ENCODE measurements around the gene NEXN.

The NEXN gene

DNA sequence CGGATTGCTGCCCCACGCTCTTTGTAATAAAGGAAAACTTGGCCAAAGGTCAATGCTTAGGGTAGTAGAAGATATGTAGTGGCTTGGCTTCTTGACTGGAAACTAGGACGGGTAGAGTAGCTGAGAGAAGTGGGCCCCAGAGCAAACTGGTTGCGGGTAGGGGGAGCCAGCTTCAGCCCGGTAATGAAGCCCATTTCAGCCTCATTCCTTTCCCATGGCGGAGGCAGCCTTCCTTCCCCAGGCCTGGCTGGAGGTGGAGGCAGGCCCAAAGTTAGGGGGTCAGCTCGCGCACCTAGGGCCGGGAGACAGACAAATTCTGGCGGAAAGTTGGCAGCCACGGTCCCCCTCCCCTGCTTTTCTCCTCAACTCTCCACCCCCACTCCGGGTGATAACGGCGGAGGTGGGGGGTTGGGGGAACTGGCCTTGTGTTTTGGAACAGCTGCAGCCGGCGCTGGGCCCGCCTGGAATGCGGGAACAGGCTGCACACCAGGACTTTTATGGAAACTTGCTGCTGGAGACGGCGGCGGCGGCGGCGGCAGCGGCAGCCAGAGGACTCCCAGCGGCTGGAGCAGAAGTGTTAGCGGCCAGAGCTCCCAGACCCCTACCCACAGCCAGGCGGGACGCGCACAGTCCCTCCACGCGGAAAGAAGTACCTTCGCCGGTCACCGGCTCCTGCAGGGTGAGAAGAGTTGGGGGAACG is at the start of gene NEXN:
TSS of gene NEXN (plus strand) at position 544 of the 700 bp plus-strand sequence. CDS start 27,483 bp downstream, outside the sequence.
- DNase-seq = no peak

DNA sequence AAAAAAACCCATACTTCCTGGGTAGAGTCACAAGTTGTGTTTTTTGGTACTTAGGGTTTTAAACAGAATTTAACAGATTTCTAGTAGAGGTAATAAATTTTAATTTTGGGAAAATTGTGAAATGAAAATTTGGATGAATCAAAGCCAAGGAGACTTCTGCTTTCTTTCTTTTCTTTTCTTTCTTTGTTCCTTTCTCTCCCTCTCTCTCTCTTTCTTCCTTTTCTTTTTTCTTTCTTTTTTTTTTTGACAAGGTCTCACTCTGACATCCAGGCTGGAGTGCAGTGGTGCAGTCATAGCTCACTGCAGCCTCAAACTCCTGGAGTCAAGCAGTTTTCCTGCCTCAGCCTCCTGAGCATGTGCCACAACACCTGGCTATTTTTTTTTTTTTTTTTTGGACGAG is 46.9 kb upstream of the NEXN start:
- no peak for DNase-seq

DNA sequence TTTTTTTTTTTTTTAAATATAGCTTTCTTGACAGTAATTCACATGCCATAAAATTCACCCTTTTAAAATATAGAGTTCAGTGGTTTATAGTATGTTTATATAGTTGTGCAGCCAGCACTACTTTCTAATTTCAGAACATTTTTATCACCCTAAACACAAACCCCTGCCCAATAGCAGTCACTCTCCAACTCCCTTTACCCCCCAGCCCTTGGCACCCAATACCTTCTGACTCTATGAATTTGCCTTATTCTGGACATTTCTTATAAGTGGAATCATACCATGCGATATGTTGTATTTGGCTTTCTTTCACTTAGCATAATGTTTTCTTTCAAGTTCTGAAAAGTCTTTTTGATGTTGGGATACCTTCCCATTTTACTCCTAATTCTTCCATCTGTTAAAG is 42.5 kb upstream of the NEXN start:
- DNase-seq = no peak

DNA sequence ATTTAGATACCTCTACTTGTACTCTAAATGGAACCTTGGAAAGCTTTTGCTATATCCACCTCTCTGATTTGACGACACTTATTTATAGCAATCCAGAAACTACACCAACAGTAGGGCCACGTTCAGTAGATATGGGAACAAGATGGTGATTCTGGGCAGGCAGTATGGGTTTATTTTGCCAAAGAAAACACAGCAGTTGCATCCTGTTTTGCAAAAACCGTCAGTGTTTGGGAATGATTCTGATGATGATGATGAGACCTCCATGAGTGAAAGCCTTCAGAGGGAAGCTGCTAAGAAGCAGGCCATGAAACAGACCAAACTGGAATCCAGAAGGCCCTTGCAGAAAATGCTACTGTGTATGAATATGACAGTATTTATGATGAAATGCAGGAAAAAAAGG is 41.5 kb upstream of the NEXN start:
- no peak for DNase-seq

DNA sequence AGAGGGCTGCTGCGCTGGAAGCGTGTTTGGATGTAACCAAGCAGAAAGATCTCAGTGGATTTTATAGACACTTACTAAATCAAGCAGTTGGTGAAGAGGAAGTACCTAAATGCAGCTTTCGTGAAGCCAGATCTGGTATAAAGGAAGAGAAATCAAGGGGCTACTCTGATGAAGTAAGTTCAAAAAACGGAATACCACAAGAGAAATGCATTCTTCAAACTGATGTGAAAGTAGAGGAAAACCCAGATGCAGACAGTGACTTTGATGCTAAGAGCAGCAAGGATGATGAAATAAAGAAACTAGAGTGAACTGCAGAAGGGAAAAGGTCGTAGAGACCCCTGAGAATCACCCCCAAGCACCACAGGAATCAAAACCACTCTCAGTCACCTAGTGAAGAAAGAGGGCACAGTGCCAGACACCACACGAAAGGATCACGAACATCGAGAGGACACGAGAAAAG is 40.8 kb upstream of the NEXN start:
- no peak for DNase-seq

DNA sequence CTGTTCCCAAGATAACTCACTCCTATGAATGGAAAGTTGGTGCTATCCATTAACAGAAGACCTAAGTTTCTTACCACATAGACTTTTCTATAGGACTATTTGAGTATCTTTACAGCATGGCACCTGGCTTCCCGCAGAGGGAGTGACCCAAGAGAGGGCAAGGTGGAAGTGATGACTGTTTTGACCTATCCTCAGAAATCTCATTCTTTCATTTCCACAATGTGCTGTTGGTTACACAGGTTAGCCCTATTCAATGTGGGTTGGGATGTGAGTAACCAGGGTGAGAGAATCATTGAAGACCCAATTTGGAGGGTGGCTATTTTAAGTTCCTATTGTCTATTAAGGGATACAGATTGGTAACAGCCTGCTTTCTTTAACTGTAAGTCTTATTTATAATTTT is 38.3 kb upstream of the NEXN start:
- no peak for DNase-seq

DNA sequence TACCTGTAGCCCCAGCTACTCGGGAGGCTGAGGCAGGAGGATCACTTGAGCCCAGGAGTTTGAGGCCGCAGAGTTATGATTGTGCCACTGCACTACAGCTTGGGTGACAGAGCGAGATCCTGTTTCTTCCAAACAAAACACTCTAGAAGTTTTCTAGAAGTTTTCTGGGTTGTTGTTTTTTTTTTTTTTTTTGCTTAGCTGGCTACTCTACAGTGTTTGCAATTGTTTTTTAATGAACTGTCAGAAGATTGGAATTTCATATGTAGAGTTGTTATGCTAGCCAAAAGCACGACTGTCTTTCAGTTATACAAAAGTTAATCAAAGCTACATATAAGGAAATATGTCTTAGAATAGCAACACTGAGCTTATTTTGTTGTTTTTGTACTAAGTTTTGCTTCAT is 30.9 kb upstream of the NEXN start:
- DNase-seq = no peak

DNA sequence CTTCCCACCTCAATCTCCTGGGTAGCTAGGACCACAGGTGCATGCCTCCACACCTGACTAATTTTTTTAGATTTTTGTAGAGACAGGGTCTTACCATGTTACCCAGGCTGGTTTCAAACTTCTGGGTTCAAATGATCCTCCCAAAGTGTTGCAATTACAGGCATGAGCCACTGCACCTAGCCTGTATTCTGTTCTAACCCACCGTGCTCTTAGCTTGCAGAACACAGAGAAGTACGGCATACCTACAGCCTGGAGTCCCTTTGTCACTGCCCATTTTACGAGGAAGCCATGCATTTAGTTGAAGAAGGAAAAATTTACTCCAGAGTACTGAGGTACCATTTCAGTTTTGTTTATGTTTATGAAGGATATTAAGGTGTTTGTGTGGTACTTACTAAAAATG is 29.7 kb upstream of the NEXN start:
- no peak for DNase-seq

DNA sequence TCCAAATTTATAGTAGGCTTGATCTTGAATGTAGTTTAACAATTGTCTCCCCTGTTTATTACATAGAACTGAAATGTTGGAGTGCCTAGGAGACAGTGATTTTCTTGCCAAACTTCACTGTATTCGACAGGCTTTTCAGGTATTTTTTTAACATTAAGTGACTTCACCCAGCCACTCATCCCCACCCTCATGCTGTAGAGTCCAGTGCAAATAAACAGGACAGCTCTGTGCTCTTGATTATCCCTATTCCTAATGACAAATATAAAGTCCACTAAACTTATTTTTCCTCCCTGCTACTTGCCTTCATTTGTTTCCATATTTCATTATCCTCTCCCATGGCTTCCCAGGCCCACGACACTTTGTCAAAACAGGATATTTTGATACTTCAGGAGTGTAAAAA is 29.2 kb upstream of the NEXN start:
- no peak for DNase-seq

DNA sequence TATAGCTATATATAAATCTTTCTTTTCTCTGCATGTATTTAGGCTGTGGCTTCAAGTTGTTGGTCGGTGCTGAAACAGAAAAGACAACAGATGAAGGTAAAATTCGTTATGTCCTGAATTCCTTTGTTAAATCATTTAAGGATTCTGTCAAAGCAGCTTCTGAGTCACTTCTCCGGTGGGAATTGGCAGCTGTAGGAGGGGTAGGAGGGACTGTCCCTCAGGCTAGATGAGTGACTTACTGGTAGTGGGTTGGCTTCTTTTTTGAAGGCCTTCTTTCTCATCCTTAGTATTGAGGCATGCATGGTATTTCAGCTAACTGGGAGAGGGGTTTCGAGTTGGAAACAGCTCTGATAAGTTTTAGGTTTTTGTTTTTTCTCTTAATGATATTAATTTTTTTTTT is 22.1 kb upstream of the NEXN start:
- DNase-seq = no peak

DNA sequence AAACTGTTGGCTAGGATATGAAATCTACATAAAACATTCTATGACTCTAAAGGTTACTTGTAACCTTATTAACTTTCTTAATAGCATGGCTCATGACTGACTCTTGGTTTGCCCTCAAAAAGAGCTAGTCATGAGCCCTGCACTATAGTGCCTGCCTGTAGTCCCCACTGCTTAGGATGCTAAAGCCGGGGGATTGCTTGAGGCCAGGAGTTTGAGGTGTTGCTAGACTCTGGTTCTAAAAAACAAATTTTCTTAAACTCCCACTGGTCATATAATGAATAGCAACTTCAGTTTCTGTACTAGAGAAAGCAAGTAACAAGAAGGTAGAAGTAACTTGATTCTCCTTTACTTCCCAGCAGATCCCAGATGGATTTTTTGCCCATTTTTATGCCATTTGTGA is 15.8 kb upstream of the NEXN start:
- DNase-seq = no peak

DNA sequence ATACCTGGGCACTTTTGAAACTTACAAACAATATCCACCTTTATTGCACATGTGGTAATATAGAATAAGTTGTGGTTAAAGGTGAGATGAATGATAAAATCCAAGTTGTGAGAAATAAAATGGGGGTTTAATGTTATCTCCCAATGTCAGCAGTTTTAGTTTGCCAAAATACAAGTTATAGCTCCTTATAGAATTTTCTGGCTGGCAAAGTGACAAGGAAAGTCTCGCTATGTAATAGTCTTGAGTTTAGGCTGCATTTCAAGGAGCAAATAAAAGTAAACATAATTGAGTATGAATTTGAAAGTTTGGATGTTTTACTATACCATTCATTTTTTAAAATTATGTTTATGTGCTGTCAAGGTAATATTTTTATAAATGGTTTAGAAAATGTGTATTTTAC is 15.0 kb upstream of the NEXN start:
- no peak for DNase-seq

DNA sequence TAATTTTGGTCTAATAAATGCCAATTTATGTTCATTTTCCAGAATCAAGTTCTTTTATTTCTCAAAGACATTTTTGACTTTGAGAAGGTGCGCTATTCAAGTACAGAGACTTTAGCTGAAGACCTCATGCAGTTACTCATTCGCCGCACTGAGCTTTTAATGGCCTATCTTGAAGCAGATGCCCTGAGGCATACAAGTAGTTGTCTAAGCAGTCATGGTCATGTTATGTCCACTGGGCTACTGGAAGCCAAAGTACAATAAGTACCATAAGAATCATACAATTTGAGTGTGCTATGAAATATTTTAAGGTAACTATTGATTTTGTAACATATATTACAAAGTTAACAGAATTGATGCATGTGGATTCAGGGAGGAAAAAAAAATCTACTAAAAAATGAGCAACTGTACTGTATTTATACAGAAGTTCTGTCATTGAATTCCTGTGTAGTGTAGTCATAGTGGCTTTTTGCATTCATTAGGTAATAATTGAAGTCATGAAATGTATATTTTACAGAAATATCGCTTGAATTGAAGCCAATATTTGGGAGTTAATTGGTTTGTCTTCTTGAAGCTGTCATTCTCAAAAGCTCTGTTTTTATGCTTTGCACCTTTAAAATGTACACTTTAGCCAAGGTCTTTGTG is 13.5 kb upstream of the NEXN start:
- DNase-seq = no peak

DNA sequence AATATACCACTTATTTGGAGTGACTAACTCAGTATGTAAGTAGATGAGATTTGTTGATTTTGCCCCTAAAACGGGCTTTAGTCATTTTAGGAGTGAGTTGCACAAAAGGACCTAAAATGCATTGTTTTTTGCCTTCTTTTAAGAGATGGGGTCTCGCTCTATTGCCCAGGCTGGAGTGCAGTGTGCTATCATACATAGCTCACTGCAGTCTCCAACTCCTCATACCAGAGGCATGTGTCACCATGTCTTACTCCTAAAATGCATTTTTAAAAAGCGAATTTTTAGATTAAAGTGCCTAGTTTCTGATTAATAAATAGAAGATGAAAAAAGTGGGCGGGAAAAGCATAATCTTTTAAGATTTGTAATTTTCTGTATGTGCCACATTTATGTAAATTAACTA is 11.5 kb upstream of the NEXN start:
- no peak for DNase-seq

DNA sequence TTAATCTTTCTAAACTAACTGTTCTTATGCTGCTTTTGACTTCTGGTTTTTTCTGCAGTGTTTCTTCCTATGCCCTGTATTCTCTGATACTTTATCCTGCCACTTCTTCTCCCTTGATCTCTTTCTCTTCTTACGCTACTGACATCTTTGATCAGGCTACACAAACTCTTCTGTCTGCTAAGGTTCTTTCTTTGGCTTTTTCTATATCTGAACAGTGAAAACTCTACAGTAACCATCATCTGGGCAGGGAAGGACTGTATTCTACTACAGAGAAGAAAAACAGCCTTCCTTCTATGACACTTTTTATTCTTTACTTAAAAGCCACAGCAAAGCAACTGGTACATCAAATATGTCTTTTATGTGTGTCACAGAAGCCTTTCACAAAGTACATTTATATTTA is 7.4 kb upstream of the NEXN start:
- no peak for DNase-seq

DNA sequence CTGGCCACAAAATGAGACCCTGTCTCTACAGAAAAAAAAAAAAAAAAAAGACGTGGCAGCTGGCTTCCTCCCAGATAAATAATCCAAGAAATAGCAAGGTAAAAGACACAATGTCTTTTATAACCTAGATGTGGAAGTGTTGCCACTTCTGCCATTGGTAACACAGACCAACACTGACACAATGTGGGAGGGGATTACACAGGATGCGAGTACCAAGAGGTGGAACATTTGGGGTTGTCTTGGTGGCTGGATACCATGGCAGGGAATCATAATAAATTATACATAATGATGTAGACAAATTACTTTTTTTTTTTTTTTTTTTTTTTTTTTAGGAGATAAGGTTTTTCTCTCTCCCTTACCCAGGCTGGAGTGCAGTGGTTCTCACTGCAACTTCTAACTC is 6.0 kb upstream of the NEXN start:
- DNase-seq = no peak

DNA sequence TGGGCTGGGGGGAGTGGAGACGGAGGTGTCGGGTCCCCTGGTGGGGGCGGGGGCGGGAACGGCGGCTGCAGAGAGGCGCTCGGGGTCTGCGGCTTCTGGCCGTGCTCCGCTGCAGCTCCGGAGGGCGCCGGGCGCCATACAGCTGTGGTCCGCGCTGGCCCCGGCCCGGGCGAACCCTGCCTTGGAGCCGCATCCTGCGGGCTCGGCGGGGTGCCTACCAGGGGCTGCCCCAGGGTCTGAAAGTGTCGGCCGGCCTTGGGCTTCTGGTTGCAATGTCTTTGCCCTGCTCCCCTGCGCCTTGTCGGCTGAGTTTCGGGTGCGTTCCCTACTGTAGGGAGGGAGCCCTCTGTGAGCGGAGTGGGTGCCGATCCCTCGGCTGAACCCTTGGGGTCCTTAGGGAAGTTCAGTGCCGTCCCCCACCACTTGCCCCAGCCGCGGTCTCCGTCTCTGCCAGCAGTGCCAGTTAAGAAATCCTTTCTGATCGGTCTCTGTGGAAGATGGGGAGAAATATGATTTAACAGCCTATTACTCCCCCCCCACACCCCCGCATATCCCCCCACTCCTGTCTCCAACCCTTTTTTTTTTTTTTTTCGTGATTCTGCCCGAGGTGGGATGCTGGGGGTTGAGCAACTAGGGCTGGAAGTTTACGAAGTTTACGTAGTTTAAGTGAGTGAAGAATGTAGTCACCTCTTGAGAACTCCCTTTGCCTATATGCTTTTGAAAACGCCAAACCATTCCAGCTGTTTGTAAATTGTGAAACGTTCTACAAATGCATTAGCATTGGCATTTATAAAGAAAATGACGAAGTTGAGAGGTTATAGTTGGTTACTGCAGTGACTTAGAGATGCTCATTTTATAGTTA is 588 bp downstream of the NEXN start:
- peak; percentile 0 for DNase-seq

DNA sequence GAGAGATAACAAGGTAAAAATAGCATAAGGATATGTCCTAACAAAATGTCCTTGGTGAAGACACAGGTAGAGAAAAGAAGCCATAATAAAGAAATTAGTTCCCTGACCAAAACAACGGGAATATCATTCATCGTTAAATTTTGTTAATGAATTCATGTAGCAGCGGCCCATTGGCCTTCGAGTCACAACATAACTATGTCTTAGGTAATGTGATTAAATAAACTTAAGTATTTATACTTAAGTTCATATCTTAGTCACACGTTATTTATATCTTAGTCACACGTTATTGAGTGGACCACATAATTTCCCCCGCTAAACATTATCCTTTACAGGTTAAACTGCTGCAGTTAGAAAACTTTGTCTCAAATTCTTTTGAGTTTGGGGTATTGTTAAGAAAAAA is 1.2 kb downstream of the NEXN start:
- DNase-seq = no peak

DNA sequence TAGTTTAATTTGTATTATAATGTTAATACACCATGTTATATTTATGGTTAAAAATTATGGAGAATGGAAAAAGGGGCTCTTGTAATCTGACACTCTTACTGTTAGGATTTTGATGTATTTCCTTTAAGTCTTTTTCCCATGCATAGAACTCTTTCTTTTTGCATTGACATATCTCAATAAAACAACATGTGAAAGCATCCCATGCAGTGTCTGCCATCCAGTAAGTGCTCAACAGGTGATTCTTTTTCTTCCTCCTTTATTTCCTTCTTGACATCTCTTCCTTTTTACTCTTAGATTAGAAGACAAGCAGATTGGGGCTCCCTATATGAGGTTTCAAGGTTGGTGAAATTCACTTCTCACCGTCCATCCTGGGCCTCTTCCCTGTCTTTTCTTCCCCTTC is 2.8 kb downstream of the NEXN start:
- DNase-seq = no peak

DNA sequence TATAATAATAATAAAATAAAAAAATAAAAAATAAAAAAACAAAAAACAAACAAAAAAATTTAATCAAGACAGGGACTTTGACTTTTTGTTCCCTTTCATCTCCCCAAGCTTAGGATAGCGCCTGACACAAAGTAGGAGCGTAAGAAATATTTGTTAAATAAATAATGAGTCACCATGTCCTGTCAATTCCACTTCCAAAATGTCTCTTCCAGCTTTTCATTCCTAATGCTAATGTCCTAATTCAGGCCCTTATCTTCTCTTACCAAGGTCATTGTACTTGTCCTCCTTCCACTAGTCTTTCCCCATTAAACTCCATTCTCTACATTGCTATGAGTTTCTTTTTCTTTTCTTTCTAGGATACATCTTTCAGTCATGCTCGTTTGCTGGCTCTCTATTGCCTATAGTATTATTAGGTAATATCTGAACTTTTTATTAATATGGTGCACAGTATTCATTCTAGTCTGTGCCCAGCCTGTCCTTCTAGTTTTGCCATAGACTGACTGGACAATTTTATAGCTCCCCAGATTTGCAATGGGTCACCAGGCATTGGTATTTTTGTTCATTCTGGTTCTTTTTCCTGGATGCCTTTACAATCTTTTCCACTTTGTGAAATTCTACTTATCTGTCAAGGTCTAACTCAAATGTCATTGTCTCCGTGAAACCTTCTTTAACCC is 11.4 kb downstream of the NEXN start:
- no peak for DNase-seq

DNA sequence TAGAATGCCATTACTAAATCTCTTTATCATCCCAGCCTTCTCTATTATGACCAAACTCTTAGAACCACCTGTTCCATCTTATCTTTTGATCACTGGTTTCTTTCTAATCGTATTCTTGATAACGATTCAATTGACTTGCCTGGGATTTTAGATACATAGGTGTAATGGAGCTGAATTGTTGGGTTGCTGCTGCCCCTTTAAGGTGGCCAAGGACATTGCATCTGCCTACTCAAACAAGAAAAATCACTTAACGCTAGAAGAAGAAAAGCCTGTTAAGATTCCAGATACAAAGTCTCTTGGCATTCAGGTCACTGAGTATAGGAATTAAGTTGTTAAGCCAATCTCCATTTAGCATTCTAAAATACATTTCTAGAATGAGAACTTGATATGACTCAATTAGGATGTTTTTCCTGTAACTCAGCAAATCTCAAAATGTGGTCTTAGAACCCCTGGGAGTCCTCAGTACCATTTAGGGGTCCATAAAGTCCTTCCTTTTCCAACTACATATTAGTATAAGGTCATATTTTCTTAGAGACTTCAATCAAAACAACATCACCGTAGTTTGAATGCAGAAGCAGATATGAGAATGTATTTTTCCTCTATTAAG is 12.4 kb downstream of the NEXN start:
- DNase-seq = no peak

DNA sequence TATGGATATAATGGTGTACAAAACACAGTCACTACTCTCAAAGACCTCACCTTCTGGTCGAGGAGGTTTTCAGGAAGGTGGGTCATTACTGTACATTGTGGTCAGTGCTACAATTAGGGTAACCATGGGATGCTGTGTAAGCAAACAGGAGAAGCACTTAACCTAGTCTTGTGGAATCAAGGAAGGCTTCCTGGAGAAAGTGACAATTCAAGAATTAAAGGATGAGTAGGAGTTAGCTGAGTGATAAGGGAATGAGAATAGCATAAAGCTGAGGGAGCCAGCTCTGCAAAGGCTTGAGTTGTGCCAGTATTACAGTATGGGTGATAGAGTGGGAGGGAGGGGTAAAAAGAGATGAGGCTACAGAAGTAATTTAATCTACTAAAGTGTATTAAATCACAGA is 17.2 kb downstream of the NEXN start:
- DNase-seq = no peak

DNA sequence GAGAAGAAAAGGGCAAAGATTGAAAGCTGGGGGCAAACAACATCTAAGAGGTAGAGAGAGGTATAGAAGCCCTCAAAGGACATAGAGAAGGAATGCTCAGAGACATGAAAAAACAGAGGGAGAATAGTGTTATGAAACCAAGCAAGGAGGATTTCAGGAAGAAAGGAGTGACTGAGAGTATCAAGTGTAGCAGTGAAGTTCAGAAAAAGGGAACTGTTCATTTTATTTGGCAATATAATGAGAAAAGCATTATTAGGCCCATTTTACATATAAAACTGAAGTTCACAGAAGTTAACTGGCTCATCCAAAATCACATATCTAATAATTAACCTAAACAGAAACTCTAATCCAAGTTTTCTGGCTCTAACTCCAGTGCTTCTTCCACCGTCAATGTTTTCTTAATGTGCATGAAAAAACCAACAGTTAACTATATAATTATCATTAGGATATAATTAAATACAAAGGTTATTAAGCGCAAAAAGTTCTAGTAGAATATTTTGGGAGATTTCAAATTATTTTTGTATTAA is 17.7 kb downstream of the NEXN start:
- DNase-seq = no peak
